Neural cell (in vitro differentiated cells): Measurements from ENCODE around the gene RCC1. TPM values are rescaled to one million over a fixed set of nuclear protein-coding genes. Genes with fewer than 3 reads are reported as not detected.

ENCODE experiments used
- H2AFZ ChIP-seq: fragments of 200-600, 300-800 bp; sonication (generic), shearing (Covaris generic); 2 replicates; pipeline ENCODE4 v1.6.0; 2014; ENCODE audit warnings: low read depth, mild to moderate bottlenecking, antibody characterized with exemption, low read length, moderate library complexity
- H3F3A ChIP-seq: fragments of 200-600 bp; shearing (Covaris generic); 2 replicates; pipeline ENCODE4 v1.6.1; 2016; ENCODE audit warnings: mild to moderate bottlenecking, moderate library complexity, mixed read lengths, antibody characterized with exemption, low read length; ENCODE audit not compliant: insufficient read depth, poor library complexity, severe bottlenecking
- H3K27ac ChIP-seq: fragments of 200-600, 300-800 bp; sonication (generic), shearing (Covaris generic); 2 replicates; pipeline ENCODE4 v1.5.1; 2014; ENCODE audit warnings: mild to moderate bottlenecking, low read length, moderate library complexity
- H3K27me3 ChIP-seq: fragments of 300-800, 200-600 bp; sonication (generic), shearing (Covaris generic); 2 replicates; pipeline ENCODE4 v1.6.0; 2014; ENCODE audit warnings: mild to moderate bottlenecking, low read depth, low read length, moderate library complexity; ENCODE audit not compliant: insufficient read depth
- H3K36me3 ChIP-seq: fragments of 300-800, 200-600 bp; sonication (generic), shearing (Covaris generic); 2 replicates; pipeline ENCODE4 v1.5.1; 2014; ENCODE audit warnings: mild to moderate bottlenecking, antibody characterized with exemption, low read length, moderate library complexity; ENCODE audit not compliant: insufficient read depth
- H3K4me2 ChIP-seq: fragments of 300-800, 200-600 bp; sonication (generic), shearing (Covaris generic); 2 replicates; pipeline ENCODE4 v1.6.0; 2014; ENCODE audit warnings: mild to moderate bottlenecking, low read length
- H3K4me3 ChIP-seq: fragments of 300-800, 200-600 bp; sonication (generic), shearing (Covaris generic); 2 replicates; pipeline ENCODE4 v1.5.1; 2014; ENCODE audit warnings: mild to moderate bottlenecking, low read length, moderate library complexity
- H3K79me2 ChIP-seq: fragments of 200-600 bp; shearing (Covaris generic); replicated peaks from 2 replicates; pipeline ENCODE4 v1.6.0; 2014; ENCODE audit warnings: mild to moderate bottlenecking, low read length, moderate library complexity; ENCODE audit not compliant: insufficient read depth
- H3K9ac ChIP-seq: fragments of 300-800, 200-600 bp; sonication (generic), shearing (Covaris generic); 2 replicates; pipeline ENCODE4 v1.6.1; 2016; ENCODE audit warnings: mild to moderate bottlenecking, low read length, mixed read lengths
- H3K9me2 ChIP-seq: fragments of 200-600 bp; shearing (Covaris generic); 2 replicates; pipeline ENCODE4 v1.6.1; 2016; ENCODE audit warnings: mild to moderate bottlenecking, low read length, mixed read lengths; ENCODE audit not compliant: insufficient read depth
- H3K9me3 ChIP-seq: fragments of 200-600, 300-800 bp; sonication (generic), shearing (Covaris generic); 2 replicates; pipeline ENCODE4 v1.6.1; 2016; ENCODE audit warnings: mild to moderate bottlenecking, mixed run types, low read length, moderate library complexity, mixed read lengths
- H4K20me1 ChIP-seq: fragments of 200-600 bp; shearing (Covaris generic); 2 replicates; pipeline ENCODE4 v1.6.1; 2016; ENCODE audit warnings: mild to moderate bottlenecking, mixed run types; ENCODE audit not compliant: insufficient read depth
- CTCF ChIP-seq: fragments of 450-650 bp; IDR thresholded peaks from 2 replicates; pipeline ENCODE4 v1.5.1; 2014; ENCODE audit warnings: antibody characterized with exemption, mild to moderate bottlenecking, moderate library complexity; ENCODE audit not compliant: poor library complexity, severe bottlenecking
- EP300 ChIP-seq: fragments of 450-650 bp; conservative IDR thresholded peaks from 2 replicates; pipeline ENCODE4 v1.6.1; 2014; ENCODE audit warnings: antibody characterized with exemption, mild to moderate bottlenecking, moderate library complexity; ENCODE audit not compliant: poor library complexity, severe bottlenecking
- EZH2 ChIP-seq: fragments of 200-600, 300-800 bp; shearing (Covaris generic), sonication (generic); IDR thresholded peaks from 2 replicates; pipeline ENCODE4 v1.6.1; 2014; ENCODE audit warnings: antibody characterized with exemption, low read length, borderline replicate concordance, mild to moderate bottlenecking; ENCODE audit not compliant: insufficient read depth, poor library complexity, severe bottlenecking
- MXI1 ChIP-seq: fragments of 450-650 bp; conservative IDR thresholded peaks from 2 replicates; pipeline ENCODE4 v1.6.1; 2014; ENCODE audit warnings: antibody characterized with exemption, mild to moderate bottlenecking; ENCODE audit not compliant: poor library complexity, severe bottlenecking
- POLR2AphosphoS5 ChIP-seq: IDR thresholded peaks from 2 replicates; pipeline ENCODE4 v1.6.1; 2012
- RAD21 ChIP-seq: fragments of 450-650 bp; conservative IDR thresholded peaks from 2 replicates; pipeline ENCODE4 v1.6.1; 2014; ENCODE audit warnings: antibody characterized with exemption, mild to moderate bottlenecking, moderate library complexity
- REST ChIP-seq: IDR thresholded peaks from 2 replicates; pipeline ENCODE4 v1.6.1; 2012; ENCODE audit warnings: borderline replicate concordance
- SMC3 ChIP-seq: fragments of 450-650 bp; conservative IDR thresholded peaks from 2 replicates; pipeline ENCODE4 v1.6.1; 2014; ENCODE audit warnings: antibody characterized with exemption, mild to moderate bottlenecking, moderate library complexity; ENCODE audit not compliant: poor library complexity
- TAF1 ChIP-seq: IDR thresholded peaks from 2 replicates; pipeline ENCODE4 v1.6.1; 2012; ENCODE audit warnings: low read depth
- polyA plus RNA-seq: library from polyadenylated mRNA; depleted of rRNA; stranded (reverse); fragments of >200 nt; gene quantifications from 2 replicates; pipeline ENCODE4 v1.2.3, GENCODE V29; 2014

RCC1 gene
- polyA plus RNA-seq, 1 donor from 2014 or later = 13.1 TPM

GRCh38 chr1:28526886-28527285, 21.0 kb downstream of the RCC1 start:
- H3K27ac ChIP-seq = no peak overlapping the region
- no peak overlapping the region for H2AFZ ChIP-seq
- peaks cover 4% of the 10 kb centered on the region for H3K79me2 ChIP-seq
- H3K36me3 ChIP-seq = no peaks in the 10 kb centered on the region
- no peaks in the 10 kb centered on the region for H3F3A ChIP-seq
- H3K4me3 ChIP-seq = no peak overlapping the region
- H3K9me2 ChIP-seq = no peaks in the 10 kb centered on the region
- no peak overlapping the region for H3K4me2 ChIP-seq
- no peaks in the 10 kb centered on the region for H4K20me1 ChIP-seq
- H3K27me3 ChIP-seq = no peaks in the 10 kb centered on the region
- H3K9me3 ChIP-seq = no peaks in the 10 kb centered on the region
- no peak for TF ChIP-seq POLR2AphosphoS5
- TF ChIP-seq CTCF = no peak
- TF ChIP-seq SMC3 = no peak
- no peak for TF ChIP-seq TAF1
- no peak for TF ChIP-seq RAD21
- no peak for TF ChIP-seq EP300
- no peak for TF ChIP-seq MXI1
- TF ChIP-seq REST = no peak
- TF ChIP-seq EZH2 = no peak
- no peak overlapping the region for H3K9ac ChIP-seq

GRCh38 chr1:28530456-28530855, 24.6 kb downstream of the RCC1 start:
- no peaks in the 10 kb centered on the region for H3K36me3 ChIP-seq
- no peaks in the 10 kb centered on the region for H3K9me3 ChIP-seq
- H3K79me2 ChIP-seq = no peaks in the 10 kb centered on the region
- H3K9me2 ChIP-seq = no peaks in the 10 kb centered on the region
- no peaks in the 10 kb centered on the region for H3F3A ChIP-seq
- H3K4me2 ChIP-seq = no peak overlapping the region
- H3K27ac ChIP-seq = no peak overlapping the region
- TF ChIP-seq POLR2AphosphoS5 (no peak), EZH2 (no peak), CTCF (no peak), EP300 (no peak), REST (no peak), TAF1 (no peak), RAD21 (no peak), MXI1 (no peak), SMC3 (no peak)
- no peak overlapping the region for H2AFZ ChIP-seq
- no peaks in the 10 kb centered on the region for H4K20me1 ChIP-seq
- H3K9ac ChIP-seq = no peak overlapping the region
- H3K27me3 ChIP-seq = no peaks in the 10 kb centered on the region
- no peak overlapping the region for H3K4me3 ChIP-seq
